Ishikawa (cell line): ENCODE results near the gene ST6GALNAC4.

Experiments
- CEBPB ChIP-seq: IDR thresholded peaks from 2 replicates; pipeline ENCODE4 v1.6.1; 2012
- EGR1 ChIP-seq: IDR thresholded peaks from 2 replicates; pipeline ENCODE4 v1.6.1; 2012
- EP300 ChIP-seq: IDR thresholded peaks from 2 replicates; pipeline ENCODE4 v1.6.1; 2012; ENCODE audit warnings: borderline replicate concordance
- NFIC ChIP-seq: IDR thresholded peaks from 2 replicates; pipeline ENCODE4 v1.6.1; 2012
- REST ChIP-seq: IDR thresholded peaks from 2 replicates; pipeline ENCODE4 v1.6.1; 2012; ENCODE audit warnings: low read depth, mild to moderate bottlenecking
- TCF12 ChIP-seq: IDR thresholded peaks from 2 replicates; pipeline ENCODE4 v1.6.1; 2012; ENCODE audit warnings: low read depth
- TEAD4 ChIP-seq: IDR thresholded peaks from 2 replicates; pipeline ENCODE4 v1.6.1; 2012

GRCh38 chr9:127895811-127896210 lies 21.0 kb downstream of the ST6GALNAC4 start:
- TF ChIP-seq EP300: no peak
- no peak for TF ChIP-seq TCF12
- no peak for TF ChIP-seq TEAD4
- no peak for TF ChIP-seq EGR1
- TF ChIP-seq REST: no peak
- no peak for TF ChIP-seq NFIC
- no peak for TF ChIP-seq CEBPB
